Endodermal cell (in vitro differentiated cells): ENCODE measurements around the gene GJC2. TPM values are rescaled to one million over a fixed set of nuclear protein-coding genes. Genes with fewer than 3 reads are reported as not detected.

Source experiments
- DNase-seq: peaks from one replicate; pipeline ENCODE4 v3.0.0-alpha.2; 2017
- H3K27ac ChIP-seq: 2 replicates; pipeline ENCODE4 v1.5.1; 2013; ENCODE audit warnings: mild to moderate bottlenecking, low read depth, low read length, moderate library complexity
- H3K27me3 ChIP-seq: 2 replicates; pipeline ENCODE4 v1.6.1; 2013; ENCODE audit warnings: mild to moderate bottlenecking, low read length, moderate library complexity; ENCODE audit not compliant: insufficient read depth, control insufficient read depth, poor library complexity, severe bottlenecking
- H3K36me3 ChIP-seq: 2 replicates; pipeline ENCODE4 v1.7.0; 2013; ENCODE audit warnings: mild to moderate bottlenecking, low read length, moderate library complexity; ENCODE audit not compliant: control insufficient read depth, insufficient read depth
- H3K4me1 ChIP-seq: one replicate; pipeline ENCODE4 v1.7.0; 2013; ENCODE audit warnings: low read length; ENCODE audit not compliant: control insufficient read depth, insufficient read depth
- H3K4me3 ChIP-seq: 2 replicates; pipeline ENCODE4 v1.5.1; 2013; ENCODE audit warnings: mild to moderate bottlenecking, low read length, moderate library complexity
- H3K9ac ChIP-seq: 2 replicates; pipeline ENCODE4 v1.6.1; 2013; ENCODE audit warnings: mild to moderate bottlenecking, low read length, moderate library complexity; ENCODE audit not compliant: poor library complexity, severe bottlenecking; ENCODE audit errors: extremely low read depth
- H3K9me3 ChIP-seq: 2 replicates; pipeline ENCODE4 v1.6.1; 2013; ENCODE audit warnings: mild to moderate bottlenecking, low read length, moderate library complexity; ENCODE audit not compliant: control insufficient read depth
- H3K27ac Mint-ChIP-seq: 2 replicates; pipeline ENCODE4 v1.8.0; 2020; ENCODE audit warnings: mixed read lengths
- H3K27me3 Mint-ChIP-seq: 2 replicates; pipeline ENCODE4 v1.8.0; 2021; ENCODE audit warnings: mild to moderate bottlenecking, mixed read lengths; ENCODE audit not compliant: insufficient read depth
- H3K36me3 Mint-ChIP-seq: 2 replicates; pipeline ENCODE4 v1.8.0; 2020; ENCODE audit warnings: low read depth, mixed read lengths
- H3K4me1 Mint-ChIP-seq: 2 replicates; pipeline ENCODE4 v1.8.0; 2020; ENCODE audit warnings: mixed read lengths
- H3K4me3 Mint-ChIP-seq: 2 replicates; pipeline ENCODE4 v1.8.0; 2020; ENCODE audit warnings: mild to moderate bottlenecking, moderate library complexity, mixed read lengths
- H3K9me3 Mint-ChIP-seq: 2 replicates; pipeline ENCODE4 v1.8.0; 2020; ENCODE audit warnings: mild to moderate bottlenecking, mixed read lengths
- CTCF ChIP-seq: fragments of 200-600 bp; sonication (generic); conservative IDR thresholded peaks from 2 replicates; pipeline ENCODE4 v1.5.0; 2021; ENCODE audit warnings: antibody characterized with exemption, mild to moderate bottlenecking
- WGBS, 2 experiments: methylation state at CpG; one replicate each; pipeline versions ENCODE4 v1.1.5 to v1.1.7; 2013; ENCODE audit warnings: missing lambda C conversion rate in 2 of 2, mixed read lengths in 1 of 2; ENCODE audit not compliant: insufficient coverage in 1 of 2, insufficient read length in 1 of 2; 5-methylcytosine and 5-hydroxymethylcytosine counted together
- total RNA-seq, 2 donors: library from RNA; stranded (reverse); fragmentation: NEBNext Ultra II Directional in 1 of 2; extraction: Animal tissue kit (Norgen Biotek cat#: 25700) in 1 of 2; gene quantifications; 2 replicates in 1 of 2; 3 replicates in 1 of 2; pipeline ENCODE4 v1.2.1, GENCODE V29; 2021

Gene GJC2
- total RNA-seq, 2 donors from 2014 or later, result 0.53 to 0.60 TPM

GRCh38 chr1:228163007-228163753 is 13.4 kb downstream of the GJC2 start:
- Mint-ChIP-seq H3K27me3 (peaks cover 15% of the 10 kb centered on the region), H3K27ac (no peak overlapping the region), H3K36me3 (no peaks in the 10 kb centered on the region), H3K9me3 (no peaks in the 10 kb centered on the region), H3K4me3 (no peak overlapping the region), H3K4me1 (peaks cover 6% of the 10 kb centered on the region)
- DNase-seq, result no peak
- H3K4me1 ChIP-seq, result peaks cover 7% of the 10 kb centered on the region
- H3K36me3 ChIP-seq, result no peaks in the 10 kb centered on the region
- H3K9me3 ChIP-seq, result no peaks in the 10 kb centered on the region
- no peak overlapping the region for H3K27ac ChIP-seq
- no peak for TF ChIP-seq CTCF
- 88 to 93% methylated on average over 11 to 30 of the region's 30 CpGs for WGBS, 2 experiments
- no peak overlapping the region for H3K4me3 ChIP-seq
- H3K27me3 ChIP-seq, result no peaks in the 10 kb centered on the region
- H3K9ac ChIP-seq, result no peak overlapping the region

GRCh38 chr1:228163776-228164519 is 14.2 kb downstream of the GJC2 start:
- peak overlapping the region; percentile 68 for H3K27ac Mint-ChIP-seq
- Histone ChIP-seq H3K27me3 (no peaks in the 10 kb centered on the region), H3K27ac (no peak overlapping the region), H3K36me3 (no peaks in the 10 kb centered on the region), H3K9ac (no peak overlapping the region), H3K4me3 (no peak overlapping the region), H3K4me1 (peaks cover 7% of the 10 kb centered on the region), H3K9me3 (no peaks in the 10 kb centered on the region)
- peaks cover 6% of the 10 kb centered on the region for H3K4me1 Mint-ChIP-seq
- DNase-seq, result no peak
- peaks cover 12% of the 10 kb centered on the region for H3K27me3 Mint-ChIP-seq
- no peak for TF ChIP-seq CTCF
- WGBS, 2 experiments, result 94 to 96% methylated on average over 5 to 10 of the region's 10 CpGs
- H3K4me3 Mint-ChIP-seq, result no peak overlapping the region
- H3K9me3 Mint-ChIP-seq, result no peaks in the 10 kb centered on the region
- no peaks in the 10 kb centered on the region for H3K36me3 Mint-ChIP-seq

- Histone ChIP-seq H3K36me3 (no peaks in the 10 kb centered on the region), H3K27me3 (no peaks in the 10 kb centered on the region), H3K27ac (no peak overlapping the region), H3K4me1 (peaks cover 7% of the 10 kb centered on the region), H3K9ac (peak overlapping the region; percentile 49), H3K9me3 (no peaks in the 10 kb centered on the region), H3K4me3 (peak overlapping the region; percentile 85)
- H3K4me3 Mint-ChIP-seq, result peak overlapping the region; percentile 67
- peaks cover 6% of the 10 kb centered on the region for H3K4me1 Mint-ChIP-seq
- H3K36me3 Mint-ChIP-seq, result no peaks in the 10 kb centered on the region
- no peaks in the 10 kb centered on the region for H3K9me3 Mint-ChIP-seq
- TF ChIP-seq CTCF, result no peak
- H3K27ac Mint-ChIP-seq, result peak overlapping the region; percentile 95
- WGBS, 2 experiments, result 72 to 76% methylated on average over 17 to 20 of the region's 20 CpGs
- no peak for DNase-seq
- peaks cover 5% of the 10 kb centered on the region for H3K27me3 Mint-ChIP-seq
Measured at GRCh38 chr1:228164561-228165371, 15.0 kb downstream of the GJC2 start.
